Activated CD4-positive, CD25-positive, alpha-beta regulatory T cell (primary cell): ENCODE measurements around the gene RPS17.
"Not testable (repeated sequence)": the region's sequence is repeated elsewhere in the genome, so short reads cannot be mapped to it uniquely, and the experiment has no call there.

Experiments used
- DNase-seq, 4 experiments: peaks; one replicate each; lab custom pipeline; 2025; lab: John Stamatoyannopoulos, UW

Gene RPS17

GRCh38 chr15:82507087-82507486 lies 33.2 kb downstream of the RPS17 start:
- not testable (repeated sequence) for DNase-seq

GRCh38 chr15:82505842-82506241 lies 34.4 kb downstream of the RPS17 start:
- DNase-seq = not testable (repeated sequence)

GRCh38 chr15:82504074-82504473 lies 36.2 kb downstream of the RPS17 start:
- DNase-seq = not testable (repeated sequence)

- not testable (repeated sequence) for DNase-seq
Measured at GRCh38 chr15:82502700-82503339, 37.4 kb downstream of the RPS17 start.

GRCh38 chr15:82500772-82501171 lies 39.5 kb downstream of the RPS17 start:
- not testable (repeated sequence) for DNase-seq

- not testable (repeated sequence) for DNase-seq
Measured at GRCh38 chr15:82497978-82498377, 42.3 kb downstream of the RPS17 start.

- DNase-seq = not testable (repeated sequence)
Measured at GRCh38 chr15:82488250-82488649, 52.0 kb downstream of the RPS17 start.

- not testable (repeated sequence) for DNase-seq
Measured at GRCh38 chr15:82487045-82487444, 53.2 kb downstream of the RPS17 start.
